ENCODE measurements around the gene IRF8. TPM values are rescaled to one million over a fixed set of nuclear protein-coding genes. Genes with fewer than 3 reads are reported as not detected.
A peak's percentile ranks its signal among the peaks of the same experiment; 100 is the strongest.
"Not testable (repeated sequence)": the region's sequence is repeated elsewhere in the genome, so short reads cannot be mapped to it uniquely, and the experiment has no call there.

Gene IRF8
- 1 to 10 TPM; 4.8 to 4.9 TPM for total RNA-seq

- DNase-seq: peak; percentile 56
- H3K4me1 Mint-ChIP-seq: peaks cover 36% of the 10 kb centered on the region
- no peak within 1 kb of the TSS for H3K27ac Mint-ChIP-seq
- peaks cover 4% of the 10 kb centered on the region for H3K36me3 Mint-ChIP-seq (ENCODE audit: low read depth)
- CTCF ChIA-PET: interaction anchor here (1.1 to 5.2 kb wide), 2 partner anchors 78 to 79 kb away, joined by 3 to 24 read pairs; no protein-coding TSS in a partner anchor
- peaks cover 50% of the 10 kb centered on the region for H3K27me3 Mint-ChIP-seq
- POLR2A ChIA-PET: interaction anchor here (1.4 to 1.9 kb wide), 2 partner anchors 35 to 45 kb away, joined by 3 to 5 read pairs; no protein-coding TSS in a partner anchor
- no peaks in the 10 kb centered on the region for H3K9me3 Mint-ChIP-seq
- H3K4me3 Mint-ChIP-seq: peak within 1 kb of the TSS; percentile 62
Measured at GRCh38 chr16:85898521-85899442, at the start of gene IRF8. IRF8 (plus strand) TSS chr16:85899162; CDS start chr16:85903016, 3,854 bp downstream.

- H3K27ac Mint-ChIP-seq: no peak overlapping the region
- H3K36me3 Mint-ChIP-seq (ENCODE audit: low read depth): no peaks in the 10 kb centered on the region
- no peaks in the 10 kb centered on the region for H3K4me1 Mint-ChIP-seq
- H3K4me3 Mint-ChIP-seq: no peak overlapping the region
- no peaks in the 10 kb centered on the region for H3K9me3 Mint-ChIP-seq
- ChIA-PET CTCF (interaction anchor here (0.8 kb wide), 1 partner anchor 28 kb away, joined by 5 read pairs; no protein-coding TSS in a partner anchor), POLR2A (no interaction called here)
- no peak for DNase-seq
- peaks cover 10% of the 10 kb centered on the region for H3K27me3 Mint-ChIP-seq
Measured at GRCh38 chr16:85849388-85849787, 49.6 kb upstream of the IRF8 start.

- Mint-ChIP-seq H3K4me1 (no peaks in the 10 kb centered on the region), H3K27ac (no peak overlapping the region), H3K9me3 (no peaks in the 10 kb centered on the region), H3K36me3 (ENCODE audit: low read depth) (no peaks in the 10 kb centered on the region), H3K4me3 (no peak overlapping the region), H3K27me3 (peaks cover 5% of the 10 kb centered on the region)
- ChIA-PET POLR2A (no interaction called here), CTCF (no interaction called here)
- no peak for DNase-seq
Measured at GRCh38 chr16:85850344-85850880, 48.5 kb upstream of the IRF8 start.

DNA sequence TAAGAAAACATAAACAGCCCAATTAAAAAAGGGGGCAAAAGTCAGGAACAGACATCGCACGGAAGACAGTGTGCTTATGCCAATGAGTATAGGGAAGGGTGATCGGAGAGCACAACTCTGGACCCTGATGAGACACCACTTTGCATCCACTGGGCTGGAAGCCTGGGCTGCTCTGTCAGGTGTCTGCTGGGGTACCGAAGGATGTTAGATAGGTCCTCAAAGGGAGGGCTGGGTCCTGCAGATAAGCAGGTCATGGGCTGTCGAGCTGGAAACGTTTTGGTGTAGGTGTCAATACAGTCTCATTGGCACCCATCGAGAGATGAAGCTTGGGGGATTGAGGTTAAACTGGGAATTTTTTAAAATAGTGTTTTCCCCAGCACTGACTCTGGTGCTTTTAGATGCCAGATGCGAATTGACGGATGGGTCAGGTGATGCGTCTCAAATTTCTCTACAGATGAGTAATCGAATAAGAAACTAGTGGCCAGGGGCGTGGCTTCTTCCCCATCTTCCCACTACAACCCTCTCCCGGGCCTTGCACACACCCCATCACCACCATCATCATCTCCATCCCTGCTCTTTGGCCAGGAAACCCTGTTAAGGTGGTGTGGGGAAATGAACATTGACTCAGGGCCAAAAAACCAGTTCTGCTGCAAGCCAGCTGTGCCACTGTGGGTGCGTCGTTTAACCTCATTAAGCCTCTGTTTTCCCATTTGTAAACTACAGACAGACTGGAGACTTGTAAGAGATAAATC is 47.8 kb upstream of the IRF8 start:
- ChIA-PET CTCF (no interaction called here), POLR2A (no interaction called here)
- Mint-ChIP-seq H3K4me3 (no peak overlapping the region), H3K27ac (no peak overlapping the region), H3K36me3 (ENCODE audit: low read depth) (no peaks in the 10 kb centered on the region), H3K4me1 (no peaks in the 10 kb centered on the region), H3K27me3 (peaks cover 5% of the 10 kb centered on the region), H3K9me3 (no peaks in the 10 kb centered on the region)
- no peak for DNase-seq

- H3K4me3 Mint-ChIP-seq: no peak overlapping the region
- H3K27me3 Mint-ChIP-seq: peaks cover 7% of the 10 kb centered on the region
- DNase-seq: no peak
- ChIA-PET CTCF (interaction anchor here (1.6 kb wide), 1 partner anchor 32 kb away, joined by 4 read pairs; no protein-coding TSS in a partner anchor), POLR2A (no interaction called here)
- H3K4me1 Mint-ChIP-seq: no peaks in the 10 kb centered on the region
- H3K27ac Mint-ChIP-seq: no peak overlapping the region
- H3K9me3 Mint-ChIP-seq: no peaks in the 10 kb centered on the region
- no peaks in the 10 kb centered on the region for H3K36me3 Mint-ChIP-seq (ENCODE audit: low read depth)
Measured at GRCh38 chr16:85853547-85854545, 45.1 kb upstream of the IRF8 start.

- Mint-ChIP-seq H3K4me3 (no peak overlapping the region), H3K9me3 (no peaks in the 10 kb centered on the region), H3K27me3 (peaks cover 8% of the 10 kb centered on the region), H3K36me3 (ENCODE audit: low read depth) (no peaks in the 10 kb centered on the region), H3K27ac (no peak overlapping the region), H3K4me1 (no peaks in the 10 kb centered on the region)
- no peak for DNase-seq
- POLR2A ChIA-PET: no interaction called here
- CTCF ChIA-PET: interaction anchor here (1.6 kb wide), 1 partner anchor 33 kb away, joined by 4 read pairs; no protein-coding TSS in a partner anchor
Measured at GRCh38 chr16:85854935-85855334, 44.0 kb upstream of the IRF8 start.

DNA sequence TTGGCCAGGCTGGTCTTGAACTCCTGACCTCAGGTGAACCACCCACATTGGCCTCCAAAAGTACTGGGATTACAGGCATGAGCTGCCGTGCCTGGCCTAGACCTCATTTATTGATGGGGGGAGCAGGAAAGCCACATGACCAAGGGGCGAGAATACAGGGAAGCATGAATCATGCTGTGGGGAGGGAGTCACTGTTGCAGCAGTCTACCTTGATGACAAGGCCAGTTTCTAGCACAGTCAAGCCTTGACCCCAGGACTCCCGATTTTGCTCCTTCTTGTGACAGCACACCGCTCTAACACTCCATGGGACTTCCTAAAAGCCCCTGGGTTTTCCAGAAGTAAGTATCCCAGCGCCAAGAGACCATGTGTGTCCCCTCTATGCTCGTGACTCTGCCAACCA is 42.9 kb upstream of the IRF8 start:
- Mint-ChIP-seq H3K36me3 (ENCODE audit: low read depth) (no peaks in the 10 kb centered on the region), H3K9me3 (no peaks in the 10 kb centered on the region), H3K27ac (no peak overlapping the region), H3K4me3 (no peak overlapping the region), H3K27me3 (peaks cover 8% of the 10 kb centered on the region), H3K4me1 (no peaks in the 10 kb centered on the region)
- DNase-seq: no peak
- POLR2A ChIA-PET: no interaction called here
- CTCF ChIA-PET: no interaction called here

DNA sequence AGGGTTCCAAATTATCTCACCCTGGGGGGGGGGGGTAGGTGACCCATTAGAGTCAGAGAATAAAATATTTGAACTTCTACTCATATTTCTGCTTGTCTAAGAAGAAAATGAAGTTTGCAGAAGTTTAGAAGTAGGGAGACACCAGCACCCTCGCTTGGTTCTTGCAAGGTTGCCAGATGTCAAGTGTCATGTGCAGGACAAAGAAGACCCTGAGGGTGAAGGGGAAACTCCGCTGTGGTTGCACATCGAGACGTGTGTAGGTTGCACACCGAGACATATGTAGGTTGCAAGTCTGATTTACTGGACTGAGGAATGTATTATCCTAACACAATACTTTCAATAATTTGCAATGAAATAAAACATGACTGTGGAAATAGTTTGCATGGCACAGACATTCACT is 42.4 kb upstream of the IRF8 start:
- ChIA-PET CTCF (no interaction called here), POLR2A (no interaction called here)
- H3K4me1 Mint-ChIP-seq: no peaks in the 10 kb centered on the region

GRCh38 chr16:85857406-85857805 is 41.6 kb upstream of the IRF8 start:
- DNase-seq: no peak
- Mint-ChIP-seq H3K27ac (no peak overlapping the region), H3K36me3 (ENCODE audit: low read depth) (no peaks in the 10 kb centered on the region), H3K27me3 (peaks cover 8% of the 10 kb centered on the region), H3K9me3 (no peaks in the 10 kb centered on the region), H3K4me3 (no peak overlapping the region), H3K4me1 (no peaks in the 10 kb centered on the region)
- ChIA-PET POLR2A (no interaction called here), CTCF (no interaction called here)

More for the DNA sequence above, 42.4 kb upstream of the IRF8 start:
- Mint-ChIP-seq H3K27ac (no peak overlapping the region), H3K27me3 (peaks cover 8% of the 10 kb centered on the region), H3K9me3 (no peaks in the 10 kb centered on the region), H3K4me3 (no peak overlapping the region), H3K36me3 (ENCODE audit: low read depth) (no peaks in the 10 kb centered on the region)
- DNase-seq: no peak

GRCh38 chr16:85858571-85858970 is 40.4 kb upstream of the IRF8 start:
- DNase-seq; H3K27me3 Mint-ChIP-seq; H3K36me3 Mint-ChIP-seq (ENCODE audit: low read depth); H3K9me3 Mint-ChIP-seq; CTCF ChIA-PET; H3K4me3 Mint-ChIP-seq; H3K27ac Mint-ChIP-seq; H3K4me1 Mint-ChIP-seq; POLR2A ChIA-PET: not testable (repeated sequence)

GRCh38 chr16:85858984-85859817 is 39.8 kb upstream of the IRF8 start:
- no peaks in the 10 kb centered on the region for H3K9me3 Mint-ChIP-seq
- CTCF ChIA-PET: no interaction called here
- H3K4me3 Mint-ChIP-seq: no peak overlapping the region
- no peaks in the 10 kb centered on the region for H3K4me1 Mint-ChIP-seq
- POLR2A ChIA-PET: no interaction called here
- H3K27ac Mint-ChIP-seq: no peak overlapping the region
- DNase-seq: no peak
- H3K36me3 Mint-ChIP-seq (ENCODE audit: low read depth): no peaks in the 10 kb centered on the region
- H3K27me3 Mint-ChIP-seq: peaks cover 5% of the 10 kb centered on the region

DNA sequence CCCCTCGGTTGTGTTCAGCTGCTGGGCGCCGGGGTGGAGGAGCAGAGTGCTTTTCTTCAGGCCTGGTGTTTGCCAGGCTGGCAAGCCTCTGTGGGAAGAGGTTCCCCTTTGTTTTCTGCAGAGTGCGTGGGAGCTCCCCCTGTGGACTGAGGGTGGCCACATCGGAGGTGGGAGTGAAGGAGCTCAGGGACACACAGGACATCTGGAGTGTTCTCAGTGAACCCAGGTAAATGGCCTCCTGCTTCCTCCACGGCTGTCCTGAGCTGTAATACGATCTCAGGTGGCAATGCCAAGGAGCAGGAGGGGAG is 39.2 kb upstream of the IRF8 start:
- ChIA-PET CTCF (no interaction called here), POLR2A (no interaction called here)
- Mint-ChIP-seq H3K9me3 (no peaks in the 10 kb centered on the region), H3K36me3 (ENCODE audit: low read depth) (no peaks in the 10 kb centered on the region), H3K27me3 (peaks cover 5% of the 10 kb centered on the region), H3K27ac (no peak overlapping the region), H3K4me3 (no peak overlapping the region), H3K4me1 (no peaks in the 10 kb centered on the region)
- no peak for DNase-seq
